Measurements from ENCODE around the gene CHST2. TPM values are rescaled to one million over a fixed set of nuclear protein-coding genes. Genes with fewer than 3 reads are reported as not detected.

The CHST2 gene
- total and polyA plus RNA-seq, 5 donors, result 1.5 to 3.3 (median 2.2) TPM

GRCh38 chr3:143121241-143122088, 1.9 kb downstream of the CHST2 start:
- intact Hi-C loops (cut with DNase I), result no loop called here
- no peaks in the 10 kb centered on the region for H3K4me1 ChIP-seq (ENCODE audit: control insufficient read depth, insufficient read depth, low read length)
- H3K27me3 ChIP-seq (ENCODE audit: control insufficient read depth, insufficient read depth), result no peaks in the 10 kb centered on the region
- ATAC-seq (peak; percentile 17 to 52), DNase-seq (peak; percentile 54 to 81 (median 76))
- no peaks in the 10 kb centered on the region for H3K9me3 ChIP-seq (ENCODE audit: control insufficient read depth, low read length)
- no peak overlapping the region for H3K27ac ChIP-seq (ENCODE audit: low read length)
- WGBS, result 61% methylated on average over 79 of the region's 79 CpGs
- peak overlapping the region; percentile 88 for H3K4me3 ChIP-seq (ENCODE audit: low read length)

- WGBS, result 96% methylated on average over 16 of the region's 16 CpGs
- H3K4me3 ChIP-seq (ENCODE audit: low read length), result no peak overlapping the region
- no peaks in the 10 kb centered on the region for H3K27me3 ChIP-seq (ENCODE audit: control insufficient read depth, insufficient read depth)
- ATAC-seq (no peak), DNase-seq (peak in 2 of 3 donors; percentile 50 to 51)
- no peak overlapping the region for H3K27ac ChIP-seq (ENCODE audit: low read length)
- intact Hi-C loops (cut with DNase I), result no loop called here
- H3K4me1 ChIP-seq (ENCODE audit: control insufficient read depth, insufficient read depth, low read length), result no peaks in the 10 kb centered on the region
- H3K9me3 ChIP-seq (ENCODE audit: control insufficient read depth, low read length), result no peaks in the 10 kb centered on the region
Measured at GRCh38 chr3:143122089-143122430, 2.5 kb downstream of the CHST2 start.

- H3K4me3 ChIP-seq (ENCODE audit: low read length), result no peak overlapping the region
- H3K4me1 ChIP-seq (ENCODE audit: control insufficient read depth, insufficient read depth, low read length), result no peaks in the 10 kb centered on the region
- DNase-seq (no peak), ATAC-seq (no peak)
- no peaks in the 10 kb centered on the region for H3K27me3 ChIP-seq (ENCODE audit: control insufficient read depth, insufficient read depth)
- H3K9me3 ChIP-seq (ENCODE audit: control insufficient read depth, low read length), result no peaks in the 10 kb centered on the region
- no peak overlapping the region for H3K27ac ChIP-seq (ENCODE audit: low read length)
- intact Hi-C loops (cut with DNase I), result no loop called here
- WGBS, result 66% methylated on average over 4 of the region's 4 CpGs
Measured at GRCh38 chr3:143122608-143123352, 3.2 kb downstream of the CHST2 start.

DNA sequence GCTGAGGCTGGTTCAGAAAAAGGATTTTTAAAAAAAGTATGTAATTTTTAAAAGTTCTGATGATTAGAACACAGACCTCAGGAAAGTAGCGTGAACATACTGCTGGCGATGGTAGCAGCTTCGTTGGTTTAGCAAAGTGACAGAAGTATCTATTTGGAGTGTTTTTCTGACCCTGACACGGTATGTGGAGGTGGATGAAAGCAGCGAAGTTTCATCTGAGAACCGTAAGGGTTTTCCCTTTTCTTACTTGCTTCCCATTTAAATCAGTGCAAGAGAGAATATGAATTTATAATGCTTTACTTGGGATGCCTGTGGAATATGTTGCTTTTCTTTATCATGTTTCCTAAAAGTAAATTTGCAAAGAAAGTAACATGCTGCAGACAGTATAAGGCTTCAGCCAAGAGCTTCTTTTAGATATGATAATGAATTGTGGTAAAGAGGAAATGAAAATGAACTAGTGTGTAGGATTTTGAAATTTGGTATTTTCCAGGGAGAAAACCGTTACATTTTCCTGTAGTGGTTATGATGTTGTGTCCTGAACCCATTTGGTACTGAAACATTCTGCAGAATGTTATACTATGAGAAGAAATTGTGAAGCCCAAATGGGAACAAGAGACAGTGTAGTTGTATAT, 3.9 kb downstream of the CHST2 start:
- ATAC-seq (no peak), DNase-seq (no peak)
- no peak overlapping the region for H3K27ac ChIP-seq (ENCODE audit: low read length)
- H3K9me3 ChIP-seq (ENCODE audit: control insufficient read depth, low read length), result no peaks in the 10 kb centered on the region
- WGBS, result 61% methylated on average over 7 of the region's 7 CpGs
- no peaks in the 10 kb centered on the region for H3K27me3 ChIP-seq (ENCODE audit: control insufficient read depth, insufficient read depth)
- intact Hi-C loops (cut with DNase I), result no loop called here
- no peaks in the 10 kb centered on the region for H3K4me1 ChIP-seq (ENCODE audit: control insufficient read depth, insufficient read depth, low read length)
- no peak overlapping the region for H3K4me3 ChIP-seq (ENCODE audit: low read length)

GRCh38 chr3:143124601-143125520, 5.3 kb downstream of the CHST2 start:
- WGBS, result 47% methylated on average over 9 of the region's 9 CpGs
- no peaks in the 10 kb centered on the region for H3K27me3 ChIP-seq (ENCODE audit: control insufficient read depth, insufficient read depth)
- no peak overlapping the region for H3K27ac ChIP-seq (ENCODE audit: low read length)
- no peak overlapping the region for H3K4me3 ChIP-seq (ENCODE audit: low read length)
- H3K9me3 ChIP-seq (ENCODE audit: control insufficient read depth, low read length), result no peaks in the 10 kb centered on the region
- no peak for ATAC-seq
- DNase-seq, result no peak
- no peaks in the 10 kb centered on the region for H3K4me1 ChIP-seq (ENCODE audit: control insufficient read depth, insufficient read depth, low read length)
- intact Hi-C loops (cut with DNase I), result no loop called here

- DNase-seq (no peak), ATAC-seq (no peak)
- Histone ChIP-seq H3K27me3 (ENCODE audit: control insufficient read depth, insufficient read depth) (no peaks in the 10 kb centered on the region), H3K9me3 (ENCODE audit: control insufficient read depth, low read length) (no peaks in the 10 kb centered on the region), H3K27ac (ENCODE audit: low read length) (no peak overlapping the region), H3K4me1 (ENCODE audit: control insufficient read depth, insufficient read depth, low read length) (no peaks in the 10 kb centered on the region), H3K4me3 (ENCODE audit: low read length) (no peak overlapping the region)
- intact Hi-C loops (cut with DNase I), result no loop called here
- WGBS, result 95% methylated on average over 3 of the region's 3 CpGs
Measured at GRCh38 chr3:143127801-143128200, 8.2 kb downstream of the CHST2 start.

GRCh38 chr3:143128227-143128955, 8.8 kb downstream of the CHST2 start:
- Histone ChIP-seq H3K4me3 (ENCODE audit: low read length) (no peak overlapping the region), H3K9me3 (ENCODE audit: control insufficient read depth, low read length) (no peaks in the 10 kb centered on the region), H3K27me3 (ENCODE audit: control insufficient read depth, insufficient read depth) (no peaks in the 10 kb centered on the region), H3K27ac (ENCODE audit: low read length) (no peak overlapping the region), H3K4me1 (ENCODE audit: control insufficient read depth, insufficient read depth, low read length) (no peaks in the 10 kb centered on the region)
- ATAC-seq, result no peak
- 61% methylated on average over 5 of the region's 5 CpGs for WGBS
- no peak for DNase-seq
- intact Hi-C loops (cut with DNase I), result no loop called here

GRCh38 chr3:143132246-143132980, 12.8 kb downstream of the CHST2 start:
- intact Hi-C loops (cut with DNase I), result no loop called here
- 90% methylated on average over 3 of the region's 3 CpGs for WGBS

DNA sequence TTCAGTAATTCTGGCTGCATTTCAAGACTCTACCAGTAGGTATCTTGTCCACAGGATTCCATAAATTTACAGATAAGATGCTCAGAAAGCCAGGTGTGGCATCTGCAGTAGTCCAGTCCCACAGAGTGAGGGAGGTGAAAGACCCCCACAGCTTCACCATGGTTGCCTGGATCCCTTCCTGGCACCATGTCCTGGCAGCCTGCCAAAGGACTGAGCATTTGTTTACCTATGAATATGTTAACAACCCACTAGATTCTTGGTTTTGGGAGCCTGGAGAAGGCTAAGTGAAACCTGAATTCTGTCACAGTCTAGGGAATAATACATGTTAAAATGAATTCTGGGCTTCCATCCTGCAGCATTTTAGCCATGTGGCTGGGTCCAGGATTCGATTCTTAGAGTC, 14.9 kb downstream of the CHST2 start:
- WGBS, result 68% methylated on average over 1 of the region's 1 CpG
- Histone ChIP-seq H3K4me1 (ENCODE audit: control insufficient read depth, insufficient read depth, low read length) (peaks cover 2% of the 10 kb centered on the region), H3K27ac (ENCODE audit: low read length) (no peak overlapping the region), H3K27me3 (ENCODE audit: control insufficient read depth, insufficient read depth) (no peaks in the 10 kb centered on the region), H3K4me3 (ENCODE audit: low read length) (no peak overlapping the region), H3K9me3 (ENCODE audit: control insufficient read depth, low read length) (no peaks in the 10 kb centered on the region)
- DNase-seq (peak in 1 of 3 donors; percentile 46), ATAC-seq (no peak)
- intact Hi-C loops (cut with DNase I), result no loop called here

More at GRCh38 chr3:143132246-143132980, 12.8 kb downstream of the CHST2 start:
- Histone ChIP-seq H3K27ac (ENCODE audit: low read length) (no peak overlapping the region), H3K27me3 (ENCODE audit: control insufficient read depth, insufficient read depth) (no peaks in the 10 kb centered on the region), H3K4me3 (ENCODE audit: low read length) (no peak overlapping the region), H3K4me1 (ENCODE audit: control insufficient read depth, insufficient read depth, low read length) (no peaks in the 10 kb centered on the region), H3K9me3 (ENCODE audit: control insufficient read depth, low read length) (no peaks in the 10 kb centered on the region)
- ATAC-seq (no peak), DNase-seq (no peak)

Measured in right cardiac atrium (tissue), 5 donors.